Mesothelial cell of epicardium (in vitro differentiated cells): ENCODE data around the gene FBXO15. TPM values are rescaled to one million over a fixed set of nuclear protein-coding genes. Genes with fewer than 3 reads are reported as not detected.

ENCODE experiments used
- DNase-seq, 2 experiments: peaks; one replicate each; pipeline ENCODE4 v3.0.0; 2021; ENCODE audit warnings: low spot score in 2 of 2; ENCODE audit not compliant: unreplicated experiment in 2 of 2
- H3K27ac Mint-ChIP-seq: 2 replicates; pipeline ENCODE4 v1.8.0; 2021; ENCODE audit warnings: mixed read lengths
- H3K27me3 Mint-ChIP-seq: 2 replicates; pipeline ENCODE4 v1.8.0; 2021; ENCODE audit warnings: low read depth, mixed read lengths
- H3K36me3 Mint-ChIP-seq: 2 replicates; pipeline ENCODE4 v1.8.0; 2021; ENCODE audit warnings: mixed read lengths
- H3K4me1 Mint-ChIP-seq: 2 replicates; pipeline ENCODE4 v1.8.0; 2021; ENCODE audit warnings: mixed read lengths
- H3K4me3 Mint-ChIP-seq: 2 replicates; pipeline ENCODE4 v1.8.0; 2021; ENCODE audit warnings: mild to moderate bottlenecking, moderate library complexity, mixed read lengths
- H3K9me3 Mint-ChIP-seq: 2 replicates; pipeline ENCODE4 v1.8.0; 2021; ENCODE audit warnings: mixed read lengths
- CTCF ChIP-seq: fragments of 200-600 bp; sonication (generic); IDR thresholded peaks from one replicate; pipeline ENCODE4 v1.5.0; 2021; ENCODE audit warnings: antibody characterized with exemption; ENCODE audit not compliant: unreplicated experiment
- total RNA-seq: library from RNA; stranded (reverse); gene quantifications from 3 replicates; pipeline ENCODE4 v1.2.1, GENCODE V29; 2021

Gene FBXO15
- total RNA-seq, 1 donor from 2014 or later = 2.3 TPM

- TF ChIP-seq CTCF = no peak
- peaks cover 5% of the 10 kb centered on the region for H3K9me3 Mint-ChIP-seq
- no peak for DNase-seq
These were observed 18.8 kb upstream of the FBXO15 start for GRCh38 chr18:74166386-74166785.

GRCh38 chr18:74163019-74163660 lies 15.5 kb upstream of the FBXO15 start:
- H3K4me3 Mint-ChIP-seq = no peak overlapping the region
- TF ChIP-seq CTCF = no peak
- H3K4me1 Mint-ChIP-seq = no peaks in the 10 kb centered on the region
- H3K36me3 Mint-ChIP-seq = peaks cover 5% of the 10 kb centered on the region
- H3K27ac Mint-ChIP-seq = no peak overlapping the region
- DNase-seq = no peak
- H3K9me3 Mint-ChIP-seq = peaks cover 5% of the 10 kb centered on the region
- peaks cover 6% of the 10 kb centered on the region for H3K27me3 Mint-ChIP-seq

More at GRCh38 chr18:74166386-74166785, 18.8 kb upstream of the FBXO15 start:
- no peaks in the 10 kb centered on the region for H3K4me1 Mint-ChIP-seq
- no peak overlapping the region for H3K27ac Mint-ChIP-seq
- H3K4me3 Mint-ChIP-seq = no peak overlapping the region
- peaks cover 30% of the 10 kb centered on the region for H3K27me3 Mint-ChIP-seq
- no peaks in the 10 kb centered on the region for H3K36me3 Mint-ChIP-seq

GRCh38 chr18:74155276-74155675 lies 7.6 kb upstream of the FBXO15 start:
- no peaks in the 10 kb centered on the region for H3K9me3 Mint-ChIP-seq
- no peaks in the 10 kb centered on the region for H3K27me3 Mint-ChIP-seq
- peaks cover 6% of the 10 kb centered on the region for H3K36me3 Mint-ChIP-seq
- no peak overlapping the region for H3K4me3 Mint-ChIP-seq
- TF ChIP-seq CTCF = no peak
- H3K4me1 Mint-ChIP-seq = peaks cover 6% of the 10 kb centered on the region
- DNase-seq = no peak
- H3K27ac Mint-ChIP-seq = no peak overlapping the region

- peaks cover 10% of the 10 kb centered on the region for H3K4me1 Mint-ChIP-seq
These were observed 7.1 kb upstream of the FBXO15 start for GRCh38 chr18:74154716-74155115.

GRCh38 chr18:74153793-74154192 lies 6.2 kb upstream of the FBXO15 start:
- Mint-ChIP-seq H3K4me3 (no peak overlapping the region), H3K36me3 (peaks cover 6% of the 10 kb centered on the region), H3K27ac (no peak overlapping the region), H3K4me1 (peaks cover 19% of the 10 kb centered on the region), H3K9me3 (no peaks in the 10 kb centered on the region), H3K27me3 (no peaks in the 10 kb centered on the region)
- DNase-seq = no peak
- TF ChIP-seq CTCF = no peak

More at GRCh38 chr18:74154716-74155115, 7.1 kb upstream of the FBXO15 start:
- no peaks in the 10 kb centered on the region for H3K27me3 Mint-ChIP-seq
- TF ChIP-seq CTCF = no peak
- H3K4me3 Mint-ChIP-seq = no peak overlapping the region
- peaks cover 6% of the 10 kb centered on the region for H3K36me3 Mint-ChIP-seq
- DNase-seq = no peak
- H3K27ac Mint-ChIP-seq = no peak overlapping the region
- H3K9me3 Mint-ChIP-seq = no peaks in the 10 kb centered on the region

GRCh38 chr18:74153377-74153776 lies 5.7 kb upstream of the FBXO15 start:
- no peak for TF ChIP-seq CTCF
- no peak for DNase-seq
- H3K36me3 Mint-ChIP-seq = peaks cover 6% of the 10 kb centered on the region
- H3K27me3 Mint-ChIP-seq = no peaks in the 10 kb centered on the region
- H3K4me3 Mint-ChIP-seq = no peak overlapping the region
- H3K9me3 Mint-ChIP-seq = no peaks in the 10 kb centered on the region
- no peak overlapping the region for H3K27ac Mint-ChIP-seq
- peaks cover 22% of the 10 kb centered on the region for H3K4me1 Mint-ChIP-seq
